HG02938 (cell line): ENCODE data around the gene SLC26A6.

Source experiments
- ATAC-seq: cut with Tn5 transposase; IDR thresholded peaks from one replicate; pipeline ENCODE4 v1.9.1; 2021; ENCODE audit warnings: mild to moderate bottlenecking, moderate library complexity; ENCODE audit not compliant: unreplicated experiment

Gene SLC26A6

DNA sequence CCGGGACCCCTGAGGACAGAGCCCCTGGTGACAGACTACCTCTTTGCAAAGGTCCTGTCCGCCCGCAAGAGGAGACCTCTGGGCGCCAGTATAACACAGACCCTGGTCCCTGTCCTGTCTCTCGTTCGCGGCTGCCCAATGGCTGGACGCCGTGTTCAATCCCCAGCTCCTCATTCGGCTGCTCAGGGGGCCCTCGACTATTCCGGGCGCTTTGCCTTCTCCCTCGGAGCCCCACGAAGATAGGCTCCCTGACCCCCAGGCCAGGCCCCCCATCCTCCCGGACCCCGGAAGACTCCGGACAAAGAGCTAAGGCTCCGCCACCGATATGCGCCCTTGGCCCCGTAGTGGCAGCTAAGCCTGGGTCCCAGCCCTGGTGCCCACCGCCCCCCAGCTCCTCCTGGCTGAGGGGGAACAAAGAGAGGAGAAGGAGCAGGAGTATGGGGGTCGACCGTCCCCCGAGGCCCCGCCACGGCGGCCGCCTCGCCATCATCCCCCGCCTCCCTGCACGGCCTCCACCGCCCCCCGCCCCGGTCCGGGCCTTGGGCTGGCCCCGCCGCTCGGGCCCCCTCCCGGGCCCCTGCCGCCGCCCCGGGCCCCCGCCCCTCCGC is 27.0 kb upstream of the SLC26A6 start:
- no peak for ATAC-seq

DNA sequence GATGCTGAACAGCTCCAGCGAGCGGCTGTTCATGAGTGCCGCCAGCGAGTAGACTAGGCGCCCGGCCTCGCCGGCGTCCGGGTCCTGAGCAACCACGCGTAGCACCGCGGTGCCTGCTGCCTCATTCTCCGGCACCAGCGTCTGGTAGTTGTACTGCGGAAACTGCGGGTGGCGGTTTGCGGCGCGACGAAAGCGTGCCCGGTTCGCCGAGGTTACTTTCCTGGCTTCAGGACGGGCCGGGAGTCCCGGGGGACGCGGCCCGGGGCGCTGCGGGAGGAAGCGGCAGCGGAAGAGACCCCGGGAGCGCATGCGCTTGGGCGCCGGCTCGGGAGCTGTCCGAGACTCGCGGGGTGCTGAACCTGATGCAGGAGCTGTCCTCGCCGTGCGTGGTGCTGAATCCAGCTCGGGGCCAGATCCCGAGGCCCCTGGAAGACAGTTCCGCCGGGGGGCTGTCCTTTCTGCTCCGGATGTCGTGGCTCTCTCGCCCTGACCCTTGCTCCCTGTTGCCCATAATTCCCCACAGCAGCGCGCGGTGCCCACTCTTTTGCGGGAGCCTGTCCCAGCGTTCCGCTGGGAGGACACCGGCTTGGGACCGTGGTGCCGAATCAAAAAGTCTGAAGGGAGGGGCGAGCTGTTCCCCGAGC is 26.4 kb upstream of the SLC26A6 start:
- no peak for ATAC-seq

DNA sequence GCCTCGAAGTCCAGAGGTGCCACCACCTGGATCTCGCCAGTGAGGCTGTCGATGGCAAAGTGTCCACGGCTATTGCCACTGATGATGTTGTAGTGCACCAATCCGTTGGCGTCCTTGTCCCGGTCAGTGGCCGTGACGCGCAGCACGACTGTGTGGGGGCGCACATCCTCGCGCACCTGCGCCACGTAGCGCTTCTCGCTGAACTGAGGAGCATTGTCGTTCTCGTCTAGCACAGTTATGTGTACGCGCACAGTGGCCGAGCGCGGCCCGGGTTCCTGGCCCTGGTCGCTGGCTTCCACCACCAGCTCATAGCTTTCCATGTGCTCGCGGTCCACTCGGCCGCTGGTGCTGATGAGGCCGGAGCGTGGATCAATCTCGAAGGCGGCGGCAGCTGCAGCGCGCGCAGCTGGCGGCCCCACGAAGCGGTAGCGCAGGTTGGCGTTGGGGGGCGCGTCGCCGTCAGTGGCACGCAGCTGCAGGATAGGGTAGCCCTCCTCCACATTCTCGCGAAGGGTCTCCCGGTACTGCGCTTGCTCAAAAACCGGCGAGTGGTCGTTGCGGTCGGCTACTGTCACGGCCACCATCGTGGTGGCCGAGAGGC is 25.6 kb upstream of the SLC26A6 start:
- no peak for ATAC-seq

DNA sequence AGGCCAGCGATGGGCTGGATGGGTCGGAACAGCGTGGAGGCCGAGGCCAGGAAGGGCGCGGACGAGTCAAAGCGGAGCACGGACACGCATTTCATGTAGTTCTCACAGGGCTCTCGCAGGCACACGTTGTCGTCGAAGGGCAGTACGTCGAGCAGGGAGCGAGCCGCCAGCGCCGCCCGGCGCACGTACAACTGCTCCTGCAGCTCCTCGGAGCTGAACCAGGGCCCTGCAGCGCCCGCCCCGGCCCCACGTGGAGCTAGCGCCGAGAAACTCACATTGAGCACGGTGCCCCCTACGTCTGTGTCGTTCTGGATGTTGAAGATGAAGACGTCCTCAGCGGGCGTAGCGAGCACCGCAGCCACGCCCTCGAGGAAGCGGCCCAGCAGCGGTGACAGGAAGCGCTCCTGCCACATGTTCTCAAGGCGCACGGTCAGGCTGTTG is 21.6 kb upstream of the SLC26A6 start:
- ATAC-seq, result no peak

DNA sequence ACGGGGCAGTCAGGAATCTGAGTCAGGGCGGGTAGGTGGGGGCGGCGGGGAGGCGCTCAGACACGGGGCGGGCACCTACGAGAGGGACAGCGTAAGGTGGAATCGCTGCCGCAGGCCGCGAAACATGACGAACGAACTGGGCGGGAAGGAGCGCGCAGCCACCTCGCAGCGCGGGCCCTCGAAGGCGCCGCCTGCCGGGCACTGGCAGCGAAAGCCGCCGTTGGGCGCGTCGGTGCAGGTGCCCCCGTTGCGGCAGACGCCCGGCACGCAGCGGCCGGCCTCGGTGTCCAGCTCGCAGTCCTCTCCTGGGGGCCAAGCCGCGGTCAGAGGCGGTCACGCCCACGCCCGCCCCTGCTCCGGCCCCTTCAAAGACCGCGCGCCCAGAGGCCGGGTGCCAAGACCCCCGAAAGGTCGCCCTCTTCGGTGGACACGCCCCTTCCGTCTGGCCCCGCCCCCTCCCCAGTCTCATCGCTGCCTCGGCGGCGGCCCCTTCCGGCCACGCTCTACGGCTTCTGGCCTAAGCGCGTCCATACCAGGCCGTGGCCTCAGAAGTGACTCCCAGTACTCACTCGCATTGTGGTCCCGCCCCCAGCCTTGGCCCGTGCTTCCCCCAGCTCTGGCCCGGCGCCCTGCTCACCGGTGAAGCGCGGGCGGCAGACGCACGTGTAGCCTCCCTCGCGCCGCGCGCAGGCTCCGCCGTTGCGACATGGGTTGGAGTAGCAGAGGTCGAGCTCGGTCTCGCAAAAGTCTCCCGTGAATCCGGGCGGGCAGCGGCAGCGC is 21.0 kb upstream of the SLC26A6 start:
- ATAC-seq, result peak; percentile 50

DNA sequence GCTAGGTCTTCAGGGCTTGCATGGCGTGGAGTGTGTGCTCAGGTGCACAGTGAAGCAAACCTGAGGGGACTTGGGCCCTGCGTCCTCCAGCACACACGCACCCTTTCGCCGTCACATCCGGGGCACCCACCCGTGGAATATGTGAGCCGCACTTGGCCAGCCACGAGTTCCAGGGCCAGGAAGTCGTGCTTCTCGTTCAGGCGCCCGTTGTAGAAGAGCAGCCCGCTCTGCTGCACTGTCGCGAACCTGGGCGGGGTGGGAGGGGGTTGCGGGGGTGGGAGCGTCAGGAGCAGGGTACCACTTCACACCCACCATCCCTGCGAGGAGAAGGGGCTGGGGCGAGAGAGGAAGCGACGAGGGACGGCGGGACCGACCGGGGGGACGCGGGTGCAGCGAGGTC is 20.3 kb upstream of the SLC26A6 start:
- ATAC-seq, result no peak

DNA sequence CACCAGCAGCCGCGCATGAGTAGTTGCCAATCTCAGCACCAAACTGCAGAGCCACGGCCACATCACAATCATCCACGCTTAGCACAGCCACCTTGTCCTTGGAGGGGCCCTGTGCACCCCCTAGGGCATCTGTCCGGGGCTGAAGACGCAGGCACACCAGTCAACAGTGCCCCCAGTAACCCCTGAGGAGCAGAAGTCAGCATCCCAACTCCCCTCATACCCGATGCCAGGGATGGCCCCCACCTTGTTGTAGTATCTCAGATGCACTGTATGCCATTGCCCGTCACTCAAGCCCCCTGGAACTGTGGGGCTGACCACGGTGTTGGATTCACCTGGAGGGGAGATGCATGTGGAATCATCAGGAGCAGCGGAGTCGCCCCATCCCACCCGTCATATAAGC is 19.8 kb upstream of the SLC26A6 start:
- no peak for ATAC-seq

DNA sequence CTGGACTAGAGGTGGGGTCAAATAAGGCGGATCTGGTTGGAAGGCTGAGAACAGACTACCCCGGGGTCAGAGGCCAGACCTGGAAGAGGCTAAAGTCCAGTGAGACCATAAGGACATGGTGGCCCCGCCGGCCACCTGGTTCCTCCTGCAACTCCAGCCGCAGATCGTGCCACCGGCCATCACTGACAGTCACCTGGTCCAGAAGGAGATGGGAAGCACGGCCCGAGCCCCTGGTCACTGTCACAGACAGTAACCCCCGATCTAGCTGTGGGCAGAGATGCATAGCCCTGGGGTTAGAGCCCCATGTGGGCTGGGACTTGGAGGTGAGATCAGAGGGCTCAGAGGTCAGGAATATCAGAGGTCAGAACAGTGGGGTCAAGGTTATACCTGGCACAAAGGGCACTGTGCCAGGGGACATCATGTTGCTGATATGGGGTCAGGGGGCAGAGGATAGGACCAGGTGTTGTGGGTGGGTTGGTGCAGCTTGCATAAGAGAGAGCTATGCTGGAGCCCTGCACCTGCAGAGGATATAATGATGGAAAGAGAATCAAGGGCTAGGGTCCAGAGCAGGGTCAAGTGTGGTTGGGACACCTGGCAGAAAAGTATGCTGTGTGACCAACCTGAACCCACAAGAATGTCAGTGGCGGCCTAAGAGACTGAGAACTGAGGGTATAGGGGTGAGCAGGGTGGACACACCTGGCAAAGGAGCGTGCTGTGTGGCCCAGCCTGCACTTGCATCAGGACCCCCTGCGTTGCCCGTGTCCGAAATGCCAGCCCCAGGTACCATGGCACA is 17.9 kb upstream of the SLC26A6 start:
- no peak for ATAC-seq

DNA sequence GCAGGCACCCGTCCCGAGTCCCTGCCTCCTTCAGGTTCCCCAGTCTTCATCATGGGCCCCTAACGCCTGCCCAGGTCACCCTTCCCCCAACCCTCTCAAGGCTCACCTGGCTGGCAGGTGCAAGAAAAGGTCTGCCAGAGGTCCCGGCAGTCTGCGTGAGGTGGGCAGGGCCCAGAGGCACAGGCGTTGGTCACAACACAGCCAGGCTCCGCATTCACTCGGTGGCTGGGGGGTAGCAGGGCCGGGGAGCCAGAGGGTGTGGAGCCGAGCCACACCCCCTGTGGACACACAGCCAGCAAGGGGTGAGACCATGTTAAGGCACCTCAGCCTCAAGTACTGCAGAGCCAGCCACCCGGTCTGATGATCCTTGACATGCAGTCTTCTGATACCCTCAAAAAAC is 16.5 kb upstream of the SLC26A6 start:
- ATAC-seq, result no peak

DNA sequence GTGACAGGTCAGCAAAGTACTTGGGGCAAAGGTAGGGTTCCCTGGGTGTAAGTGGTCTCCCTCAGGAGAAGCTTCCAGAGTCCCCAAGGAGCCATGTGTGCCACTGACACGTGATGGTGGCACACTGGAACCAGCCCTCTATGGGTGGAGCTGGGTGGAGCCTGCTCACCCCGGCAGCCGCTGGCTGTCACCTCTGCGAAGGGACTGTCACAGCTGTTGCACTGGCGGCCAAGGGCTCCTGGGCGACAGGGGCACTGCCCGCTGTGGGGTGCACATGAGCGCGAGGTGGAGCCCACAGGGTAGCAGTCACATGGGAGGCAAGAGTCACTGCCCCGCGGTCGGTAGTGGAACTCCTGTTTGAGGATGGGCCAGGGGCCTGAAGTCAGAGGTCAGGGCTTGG is 15.5 kb upstream of the SLC26A6 start:
- ATAC-seq, result no peak

DNA sequence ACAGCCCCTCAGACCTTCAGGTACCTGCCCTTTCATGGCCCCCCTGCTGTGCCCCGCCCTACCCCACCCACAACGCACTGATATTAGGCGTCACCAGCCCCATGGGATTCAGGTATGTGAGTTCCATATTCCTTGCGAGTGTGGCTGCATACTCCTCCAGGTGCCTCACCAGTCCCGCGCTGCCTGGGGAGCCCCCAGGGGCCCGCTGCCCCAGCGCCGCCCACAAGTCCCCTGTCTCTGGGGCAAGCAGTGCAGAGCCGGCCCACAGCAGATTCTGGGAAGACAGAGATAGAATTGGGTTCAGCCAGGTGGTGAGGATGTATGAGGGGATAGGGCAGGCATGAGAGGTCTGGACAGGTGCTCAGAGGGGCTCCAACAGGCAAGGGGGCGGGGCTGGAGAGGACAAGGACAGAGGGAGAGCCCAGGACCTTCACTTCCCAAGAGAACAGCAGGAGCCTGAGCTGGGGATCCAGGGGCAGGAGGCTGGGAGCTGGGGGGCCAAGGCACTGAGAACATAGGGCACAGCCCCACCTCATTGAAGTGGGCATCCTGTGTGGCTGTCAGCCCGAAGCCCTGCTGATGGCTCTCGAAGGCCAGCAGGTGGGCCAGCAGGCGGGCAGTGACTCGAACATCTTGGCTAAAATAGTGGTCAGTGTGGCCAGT is 13.1 kb upstream of the SLC26A6 start:
- no peak for ATAC-seq

DNA sequence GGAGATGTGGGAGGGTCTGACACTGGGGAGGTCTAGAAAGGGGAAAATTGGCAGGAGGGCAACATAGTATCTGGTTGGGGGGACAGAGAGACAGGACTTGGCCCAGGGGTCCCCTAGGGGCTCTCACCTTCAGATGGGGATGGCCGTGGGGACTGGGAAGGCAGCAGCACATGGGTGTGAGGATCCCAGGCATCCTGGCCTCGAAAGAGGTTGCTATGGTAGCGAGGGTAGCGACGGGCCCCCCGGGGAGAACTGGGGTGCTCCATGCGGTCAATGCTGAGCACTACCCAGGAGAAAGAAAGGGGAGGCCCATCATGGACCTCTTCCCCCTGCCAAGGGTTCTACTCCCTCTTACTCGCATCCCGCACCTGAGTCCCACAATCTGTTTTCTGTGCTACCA is 12.5 kb upstream of the SLC26A6 start:
- no peak for ATAC-seq

DNA sequence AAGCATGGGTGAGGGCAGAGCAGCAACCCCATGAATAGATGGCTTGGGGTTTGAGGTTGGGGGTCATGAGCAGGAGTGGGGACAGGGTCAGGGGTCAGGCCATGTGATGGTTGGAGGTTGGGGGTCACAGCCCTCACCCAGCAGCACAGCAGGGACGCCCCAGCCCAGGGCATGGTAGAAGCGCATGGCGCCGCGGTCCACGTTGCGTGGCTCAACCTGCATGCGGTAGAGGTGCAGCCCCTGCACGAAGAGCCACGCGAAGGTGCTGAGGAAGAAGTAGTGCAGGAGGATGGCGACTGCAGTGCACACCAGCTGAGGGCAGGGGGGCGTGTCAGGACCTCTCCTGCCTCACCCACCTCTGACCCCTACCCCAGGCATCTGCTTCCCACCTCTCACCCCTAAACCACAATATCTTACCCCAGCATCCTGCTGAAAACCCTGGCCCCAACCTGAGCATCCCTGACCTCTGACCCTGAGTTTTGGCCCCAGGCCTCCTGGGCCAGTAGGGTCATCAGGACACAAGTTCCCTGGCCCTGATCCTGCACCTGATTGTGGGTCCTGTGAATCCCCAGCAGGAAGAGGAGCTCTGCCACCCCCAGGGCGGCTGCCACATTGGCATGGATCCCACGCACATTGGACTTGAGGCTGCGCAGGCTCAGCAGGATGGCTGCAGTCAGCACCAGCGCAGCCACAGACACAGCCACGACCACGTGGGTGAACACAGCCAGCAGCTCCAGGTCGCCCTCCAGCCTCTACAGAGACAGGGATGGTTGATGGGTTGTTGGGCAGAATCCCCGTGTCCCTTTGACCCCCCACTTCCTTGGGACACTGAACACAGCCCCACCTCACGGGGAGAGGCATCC is 9.9 kb upstream of the SLC26A6 start:
- no peak for ATAC-seq

DNA sequence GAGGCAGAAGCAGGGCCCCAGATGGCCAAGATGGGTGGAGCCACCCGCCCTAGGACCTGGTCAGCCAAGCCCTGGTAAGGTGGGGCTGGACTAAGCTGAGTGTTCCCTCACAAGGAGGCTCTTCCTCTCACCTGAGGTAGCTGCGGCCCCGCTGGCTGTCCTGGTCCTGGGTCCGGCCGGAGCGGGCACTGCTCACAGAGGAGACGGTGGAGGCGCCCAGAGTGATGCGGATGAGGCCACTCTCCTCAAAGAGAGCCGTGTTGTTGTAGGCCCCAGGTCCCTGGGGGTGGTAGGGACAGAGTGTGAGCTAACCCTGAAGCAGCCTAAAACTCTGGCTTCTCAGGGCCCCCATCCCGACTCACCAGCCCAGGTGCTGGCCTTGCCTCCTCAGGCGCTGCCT is 7.3 kb upstream of the SLC26A6 start:
- no peak for ATAC-seq

DNA sequence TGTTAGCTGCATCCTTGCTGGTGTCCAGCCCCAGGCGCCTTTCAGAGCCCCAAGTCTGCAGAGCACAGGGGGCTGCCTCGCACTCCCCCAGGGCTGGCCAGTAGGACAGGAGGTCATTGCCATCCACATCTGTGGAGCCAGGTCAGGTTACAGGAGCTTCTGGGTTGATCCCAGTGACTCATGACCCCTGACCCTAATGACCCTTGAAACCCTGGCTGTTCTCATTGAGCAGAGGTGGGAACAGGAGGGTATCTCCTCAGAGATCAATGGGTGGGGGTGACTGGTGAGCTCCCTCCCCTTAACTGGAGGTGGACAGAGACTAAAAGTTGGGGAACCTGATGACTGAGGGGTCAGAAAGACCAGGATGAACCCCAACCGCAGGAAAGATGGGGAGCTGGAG is 6.1 kb upstream of the SLC26A6 start:
- ATAC-seq, result no peak

DNA sequence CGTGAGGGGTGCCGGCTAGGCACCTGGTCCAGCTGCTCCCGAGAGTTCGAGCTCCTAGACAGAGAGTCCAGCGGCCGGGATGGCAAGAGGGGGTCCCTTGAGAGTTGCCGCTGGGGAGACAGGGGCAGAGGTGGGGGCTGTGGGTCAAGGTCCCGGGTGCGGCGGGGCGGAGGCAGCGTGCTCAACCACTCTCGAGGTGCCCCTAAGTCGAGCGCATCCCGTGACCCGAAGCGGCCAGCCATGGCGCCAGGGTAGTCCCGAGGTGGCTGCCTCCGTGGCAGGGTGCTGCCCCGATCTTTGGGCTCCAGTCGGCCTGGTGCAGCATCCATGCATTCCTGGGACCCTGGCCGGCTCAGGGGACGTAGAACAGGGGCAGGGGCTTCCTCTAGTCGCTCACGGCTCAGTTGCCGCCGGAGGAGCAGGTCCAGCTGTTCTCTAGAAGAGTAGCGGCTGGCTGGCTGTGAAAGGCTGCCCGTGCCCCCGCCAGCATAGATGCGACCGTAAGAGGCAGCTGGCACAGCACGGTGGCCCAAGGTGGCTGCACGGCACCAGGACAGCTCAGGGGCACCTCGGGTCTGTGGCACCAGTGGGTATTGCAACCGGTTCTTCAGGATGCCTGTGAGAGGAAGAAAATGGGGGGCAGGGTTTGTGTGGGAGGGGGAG is 4.8 kb upstream of the SLC26A6 start:
- ATAC-seq, result no peak

DNA sequence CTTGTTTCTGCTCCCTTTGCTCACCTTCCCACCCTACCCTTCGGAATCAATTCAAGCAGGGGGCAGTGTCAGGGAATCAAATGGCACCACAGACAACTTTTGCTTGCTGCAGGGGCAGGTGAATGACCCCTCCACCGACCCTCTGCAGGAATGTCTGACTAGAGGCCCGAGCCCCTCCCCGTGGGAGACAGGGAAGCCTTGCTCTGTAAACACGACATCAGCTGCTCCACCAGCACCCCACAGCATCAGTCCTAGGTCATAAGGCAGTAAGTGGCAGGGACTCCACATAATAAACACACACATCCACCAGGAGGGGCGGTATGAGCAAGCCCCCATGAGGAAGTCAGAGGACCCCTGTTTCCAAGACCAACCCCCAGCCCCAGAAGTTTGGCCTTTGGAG is 2.0 kb upstream of the SLC26A6 start:
- no peak for ATAC-seq

DNA sequence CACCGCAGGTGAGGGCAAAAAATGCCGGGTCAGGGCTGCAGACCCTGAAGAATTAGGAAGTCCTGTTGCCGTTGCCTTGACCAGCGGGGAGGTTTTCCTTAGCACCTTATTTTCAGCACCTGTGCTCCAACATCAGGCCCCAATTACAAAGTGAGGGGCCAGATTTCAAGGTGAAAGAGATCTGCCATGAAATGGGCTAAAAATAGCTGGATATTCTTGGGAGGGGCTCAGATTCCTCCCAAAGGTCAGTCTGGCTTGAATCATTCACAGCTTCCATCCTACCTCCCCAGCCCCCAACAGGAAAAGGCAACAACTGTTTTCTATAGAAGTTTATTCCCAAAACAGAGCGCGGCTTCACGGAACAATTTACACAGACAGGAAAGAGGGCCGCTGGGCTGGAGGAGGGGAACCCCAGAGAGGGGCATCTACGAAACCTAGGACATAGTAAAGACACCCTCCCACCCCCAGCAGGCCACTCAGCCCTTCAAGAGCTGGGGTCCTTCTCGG is 941 bp upstream of the SLC26A6 start:
- no peak for ATAC-seq

DNA sequence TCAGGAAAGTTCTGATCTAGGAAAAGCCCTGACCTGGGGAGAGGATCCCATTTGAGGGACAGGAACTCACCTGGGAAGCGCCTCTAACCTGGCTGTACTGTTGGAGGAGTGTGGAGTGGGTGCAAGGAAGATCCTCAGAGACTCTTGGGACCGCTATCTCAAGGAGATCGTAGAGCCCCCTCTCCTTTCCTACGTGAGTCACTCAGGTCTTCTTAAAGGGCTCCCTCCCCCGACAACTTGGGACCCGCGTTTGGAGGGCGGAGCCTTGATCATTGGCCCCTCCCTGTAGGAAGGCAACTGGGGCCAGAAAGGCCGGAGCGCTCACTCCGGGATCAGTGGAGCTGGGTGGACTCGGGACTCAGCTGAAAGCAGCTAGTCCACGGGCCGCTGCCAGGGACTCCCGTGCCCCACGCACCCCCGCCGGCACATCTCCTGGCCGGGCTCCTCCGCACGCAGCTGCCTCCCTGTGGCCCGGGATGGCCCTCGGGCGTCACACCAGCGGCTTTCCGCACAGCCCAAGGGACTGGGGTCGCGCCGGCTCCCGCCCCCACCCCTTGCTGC is 520 bp downstream of the SLC26A6 start:
- ATAC-seq, result peak; percentile 22
